HG03558 (cell line): ENCODE measurements around the gene NLGN4X.

ENCODE experiments used
- ATAC-seq: cut with Tn5 transposase; IDR thresholded peaks from one replicate; pipeline ENCODE4 v1.9.1; 2021; ENCODE audit warnings: moderate number of reproducible peaks; ENCODE audit not compliant: unreplicated experiment; ENCODE audit errors: extremely low read depth

Gene NLGN4X

GRCh38 chrX:6163721-6164120 is 64.9 kb downstream of the NLGN4X start:
- no peak for ATAC-seq

GRCh38 chrX:6159468-6159867 is 69.2 kb downstream of the NLGN4X start:
- no peak for ATAC-seq

- ATAC-seq, result no peak
These were observed 76.7 kb downstream of the NLGN4X start for GRCh38 chrX:6151971-6152370.

GRCh38 chrX:6149060-6149872 is 79.4 kb downstream of the NLGN4X start:
- no peak for ATAC-seq

- ATAC-seq, result no peak
These were observed 94.4 kb downstream of the NLGN4X start for GRCh38 chrX:6134255-6134654.

- ATAC-seq, result no peak
These were observed 95.7 kb downstream of the NLGN4X start for GRCh38 chrX:6132970-6133369.

- ATAC-seq, result no peak
These were observed 97.4 kb downstream of the NLGN4X start for GRCh38 chrX:6131287-6131686.

- no peak for ATAC-seq
These were observed 99.5 kb downstream of the NLGN4X start for GRCh38 chrX:6129195-6129594.

GRCh38 chrX:6120329-6120728 is 108.3 kb downstream of the NLGN4X start:
- ATAC-seq, result no peak

GRCh38 chrX:6095469-6095868 is 133.2 kb downstream of the NLGN4X start:
- no peak for ATAC-seq

GRCh38 chrX:6074532-6074931 is 154.1 kb downstream of the NLGN4X start:
- ATAC-seq, result no peak

- no peak for ATAC-seq
These were observed 156.9 kb downstream of the NLGN4X start for GRCh38 chrX:6071731-6072130.

- no peak for ATAC-seq
These were observed 161.1 kb downstream of the NLGN4X start for GRCh38 chrX:6067600-6067999.

GRCh38 chrX:6053141-6053540 is 175.5 kb downstream of the NLGN4X start:
- no peak for ATAC-seq

- ATAC-seq, result no peak
These were observed 176.4 kb downstream of the NLGN4X start for GRCh38 chrX:6052111-6052745.

- ATAC-seq, result no peak
These were observed 179.5 kb downstream of the NLGN4X start for GRCh38 chrX:6049132-6049531.

GRCh38 chrX:6041630-6042029 is 187.0 kb downstream of the NLGN4X start:
- ATAC-seq, result no peak

GRCh38 chrX:6029014-6029413 is 199.7 kb downstream of the NLGN4X start:
- ATAC-seq, result no peak

- no peak for ATAC-seq
These were observed 201.7 kb downstream of the NLGN4X start for GRCh38 chrX:6026980-6027379.

GRCh38 chrX:6026429-6026828 is 202.2 kb downstream of the NLGN4X start:
- no peak for ATAC-seq

- no peak for ATAC-seq
These were observed 204.5 kb downstream of the NLGN4X start for GRCh38 chrX:6024204-6024603.
